ENCODE data around the gene SLC44A4.

GRCh38 chr6:31927863-31928671 lies 49.3 kb upstream of the SLC44A4 start:
- TF ChIP-seq CTCF (IDR thresholded peaks at IDR 0.05) = no peak
- no peak for TF ChIP-seq EZH2phosphoT487 (IDR thresholded peaks at IDR 0.05)
